ENCODE data around the gene SPOCK2. TPM values are rescaled to one million over a fixed set of nuclear protein-coding genes. Genes with fewer than 3 reads are reported as not detected.

Gene SPOCK2
- polyA plus RNA-seq, 3 donors, result 0.20 to 1.6 (median 0.45) TPM

DNA sequence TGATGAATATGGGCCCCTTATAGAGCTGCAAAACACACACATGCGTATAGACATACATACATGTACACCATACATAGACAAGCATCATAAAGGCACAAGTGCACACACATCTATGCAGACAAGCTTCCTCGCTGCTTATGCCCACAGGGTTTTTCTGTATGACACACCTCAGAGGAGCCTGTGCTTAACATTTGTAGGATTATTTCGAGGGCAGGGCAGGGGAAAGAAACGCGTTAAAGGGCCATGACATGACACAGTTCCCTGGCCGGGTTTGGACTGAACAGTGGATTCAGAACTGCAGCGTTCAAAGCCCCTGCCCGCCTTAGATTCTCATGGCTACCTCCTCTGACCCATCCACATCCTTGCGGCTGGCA lies 79.3 kb downstream of the SPOCK2 start:
- no peaks in the 10 kb centered on the region for H3K36me3 Mint-ChIP-seq
- Histone ChIP-seq H3K27me3 (ENCODE audit: control insufficient read depth in 2 of 2, insufficient read depth in 2 of 2, low read length in 2 of 2) (no peaks in the 10 kb centered on the region), H3K4me2 (replicated peaks; ENCODE audit: extremely low read depth, low read length, poor library complexity, severe bottlenecking) (no peak overlapping the region), H3K27ac (ENCODE audit: low read depth in 1 of 2, low read length in 2 of 2) (no peak overlapping the region), H4K20me1 (ENCODE audit: insufficient read depth, low read length) (no peaks in the 10 kb centered on the region), H3K9ac (ENCODE audit: insufficient read depth, low read length, poor library complexity, severe bottlenecking) (no peak overlapping the region), H2AFZ (ENCODE audit: insufficient read depth, low read depth, low read length, poor library complexity, severe bottlenecking) (no peak overlapping the region), H3K9me3 (replicated peaks in 1 of 2; ENCODE audit: control insufficient read depth in 1 of 2, insufficient read depth in 1 of 2, low read length in 2 of 2) (peaks cover 0 to 7% of the 10 kb centered on the region in 2 donors), H3K4me1 (ENCODE audit: control insufficient read depth in 1 of 2, insufficient read depth in 2 of 2, low read length in 2 of 2) (no peaks in the 10 kb centered on the region), H3K4me3 (replicated peaks in 1 of 3; ENCODE audit: low read depth in 2 of 3, low read length in 3 of 3) (no peak overlapping the region), H3K79me2 (ENCODE audit: insufficient read depth, low read length) (no peaks in the 10 kb centered on the region), H3K36me3 (replicated peaks in 1 of 2; ENCODE audit: control insufficient read depth in 1 of 2, insufficient read depth in 2 of 2, low read length in 2 of 2) (no peaks in the 10 kb centered on the region)
- no peak for DNase-seq
- H3K4me1 Mint-ChIP-seq, result no peaks in the 10 kb centered on the region
- H3K9me3 Mint-ChIP-seq, result peaks cover 0 to 10% (median 6%) of the 10 kb centered on the region in 7 donors
- intact Hi-C loops (cut with micrococcal nuclease), result no loop called here
- no peak overlapping the region for H3K4me3 Mint-ChIP-seq
- H3K27ac Mint-ChIP-seq, result no peak overlapping the region
- H3K27me3 Mint-ChIP-seq (ENCODE audit: low read depth in 3 of 3), result peaks cover 0 to 7% (median 2%) of the 10 kb centered on the region in 3 donors
- TF ChIP-seq, protein P1, sequence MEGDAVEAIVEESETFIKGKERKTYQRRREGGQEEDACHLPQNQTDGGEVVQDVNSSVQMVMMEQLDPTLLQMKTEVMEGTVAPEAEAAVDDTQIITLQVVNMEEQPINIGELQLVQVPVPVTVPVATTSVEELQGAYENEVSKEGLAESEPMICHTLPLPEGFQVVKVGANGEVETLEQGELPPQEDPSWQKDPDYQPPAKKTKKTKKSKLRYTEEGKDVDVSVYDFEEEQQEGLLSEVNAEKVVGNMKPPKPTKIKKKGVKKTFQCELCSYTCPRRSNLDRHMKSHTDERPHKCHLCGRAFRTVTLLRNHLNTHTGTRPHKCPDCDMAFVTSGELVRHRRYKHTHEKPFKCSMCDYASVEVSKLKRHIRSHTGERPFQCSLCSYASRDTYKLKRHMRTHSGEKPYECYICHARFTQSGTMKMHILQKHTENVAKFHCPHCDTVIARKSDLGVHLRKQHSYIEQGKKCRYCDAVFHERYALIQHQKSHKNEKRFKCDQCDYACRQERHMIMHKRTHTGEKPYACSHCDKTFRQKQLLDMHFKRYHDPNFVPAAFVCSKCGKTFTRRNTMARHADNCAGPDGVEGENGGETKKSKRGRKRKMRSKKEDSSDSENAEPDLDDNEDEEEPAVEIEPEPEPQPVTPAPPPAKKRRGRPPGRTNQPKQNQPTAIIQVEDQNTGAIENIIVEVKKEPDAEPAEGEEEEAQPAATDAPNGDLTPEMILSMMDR (IDR thresholded peaks at IDR 0.05), result no peak
- 95% methylated on average over 8 of the region's 9 CpGs for WGBS (ENCODE audit: insufficient coverage)

Other genes starting within 250 kb of the SPOCK2 start
- gene PSAP, start 237.3 kb downstream of the SPOCK2 start, polyA plus RNA-seq, result 1,000 to 10,000 TPM; 3,391 to 8,673 (median 7,346) TPM
- gene CHST3, start 124.2 kb downstream of the SPOCK2 start, polyA plus RNA-seq, result not detected
- 100 to 1,000 TPM in 2 of 3 donors, 10 to 100 TPM in 1; 65.5 to 167 (median 148) TPM for gene ANAPC16, start 127.5 kb upstream of the SPOCK2 start, polyA plus RNA-seq
- 10 to 100 TPM in 2 of 3 donors, 1 to 10 TPM in 1; 8.2 to 20.9 (median 17.9) TPM for gene ASCC1, start 127.7 kb upstream of the SPOCK2 start, polyA plus RNA-seq
- gene DDIT4, start 185.4 kb upstream of the SPOCK2 start, polyA plus RNA-seq, result 100 to 1,000 TPM in 1 of 3 donors, 10 to 100 TPM in 2; 26.1 to 611 (median 45.8) TPM